HG02870 (cell line): ENCODE data around the gene PTPRCAP.
"Not testable (repeated sequence)": the region's sequence is repeated elsewhere in the genome, so short reads cannot be mapped to it uniquely, and the experiment has no call there.

ENCODE experiments used
- ATAC-seq: cut with Tn5 transposase; IDR thresholded peaks from one replicate; pipeline ENCODE4 v1.9.1; 2021; ENCODE audit warnings: mild to moderate bottlenecking, moderate library complexity; ENCODE audit not compliant: unreplicated experiment

Gene PTPRCAP

GRCh38 chr11:67410984-67411784 lies 26.3 kb downstream of the PTPRCAP start:
- ATAC-seq, result no peak

DNA sequence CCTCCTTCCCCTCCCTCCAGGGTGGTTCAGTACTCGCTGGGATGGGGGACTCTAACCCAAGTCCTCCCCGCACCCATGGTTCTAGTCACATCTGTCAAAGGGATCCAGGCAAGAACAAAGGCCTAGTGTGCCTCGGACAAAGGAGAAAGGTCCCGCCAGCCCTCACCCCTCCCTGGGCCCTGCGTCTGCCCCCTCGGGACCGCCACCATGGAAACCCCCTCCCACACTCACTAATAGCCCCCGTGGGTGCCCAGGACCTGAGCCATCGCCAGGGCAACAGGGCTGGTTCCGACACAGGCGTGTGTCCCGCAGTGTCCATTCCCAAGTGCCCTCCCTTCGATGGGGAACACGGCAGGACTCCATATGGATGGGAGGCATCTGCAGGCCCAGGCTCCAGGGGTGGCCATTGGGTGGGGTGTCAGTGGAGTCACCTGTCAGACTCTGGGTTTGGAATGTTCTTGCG lies 27.1 kb downstream of the PTPRCAP start:
- no peak for ATAC-seq

- no peak for ATAC-seq
Observed at GRCh38 chr11:67409781-67410368, 27.6 kb downstream of the PTPRCAP start.

DNA sequence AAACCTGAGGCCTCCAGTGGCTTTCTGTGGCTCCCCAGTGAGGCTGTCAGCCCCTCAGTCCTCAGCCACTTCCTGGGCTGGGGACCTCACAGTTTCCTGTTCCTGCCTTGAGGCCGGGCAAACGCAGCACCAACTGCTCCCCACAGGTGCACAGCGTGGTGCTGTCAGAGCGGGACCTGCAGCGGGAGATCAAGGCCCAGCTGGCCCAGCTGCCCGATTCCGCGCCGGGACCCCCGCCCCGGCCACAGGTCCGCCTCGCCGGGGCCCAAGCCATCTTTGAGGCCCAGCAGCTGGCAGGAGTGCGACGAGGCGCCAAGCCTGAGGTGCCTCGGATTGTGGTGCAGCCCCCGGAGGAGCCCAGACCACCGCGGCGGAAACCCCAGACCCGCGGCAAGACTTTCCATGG lies 28.2 kb downstream of the PTPRCAP start:
- peak; percentile 37 for ATAC-seq

- no peak for ATAC-seq
Observed at GRCh38 chr11:67408437-67409200, 28.9 kb downstream of the PTPRCAP start.

- ATAC-seq, result no peak
Observed at GRCh38 chr11:67407688-67408163, 29.8 kb downstream of the PTPRCAP start.

DNA sequence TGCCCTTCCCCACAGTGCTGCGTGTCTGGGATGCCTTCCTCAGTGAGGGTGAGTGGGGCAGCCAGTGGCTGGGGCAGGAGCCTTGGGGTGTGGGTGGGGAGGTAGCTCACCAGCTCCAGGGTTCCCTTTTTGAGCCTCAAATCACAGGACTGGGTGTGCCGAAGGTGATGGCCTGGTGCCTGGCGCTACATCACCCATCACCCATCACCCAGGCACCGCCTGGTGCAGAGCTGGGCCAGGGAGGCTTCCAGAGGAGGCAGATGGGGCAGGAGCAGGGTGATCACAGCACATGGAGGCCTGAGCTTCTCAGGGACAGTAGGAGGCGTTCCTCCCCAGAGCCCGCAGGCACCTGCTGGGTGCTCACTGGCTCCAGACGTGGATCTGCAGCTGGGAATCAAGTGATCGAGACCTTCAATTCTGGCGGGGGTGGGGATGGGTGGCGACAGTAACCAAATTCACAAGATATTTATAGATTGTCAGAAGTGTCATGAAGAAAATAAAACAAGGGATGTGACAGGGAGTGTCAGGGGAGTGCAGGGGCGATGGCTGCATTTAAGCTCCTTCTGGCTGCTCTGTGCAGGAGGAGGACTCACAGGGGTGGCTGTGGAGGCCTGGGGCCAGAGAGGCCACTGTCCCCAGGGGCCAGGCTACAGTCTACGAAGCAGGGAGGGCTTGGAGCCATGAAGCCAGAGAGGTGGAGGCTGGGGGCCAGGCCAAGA lies 30.4 kb downstream of the PTPRCAP start:
- no peak for ATAC-seq

DNA sequence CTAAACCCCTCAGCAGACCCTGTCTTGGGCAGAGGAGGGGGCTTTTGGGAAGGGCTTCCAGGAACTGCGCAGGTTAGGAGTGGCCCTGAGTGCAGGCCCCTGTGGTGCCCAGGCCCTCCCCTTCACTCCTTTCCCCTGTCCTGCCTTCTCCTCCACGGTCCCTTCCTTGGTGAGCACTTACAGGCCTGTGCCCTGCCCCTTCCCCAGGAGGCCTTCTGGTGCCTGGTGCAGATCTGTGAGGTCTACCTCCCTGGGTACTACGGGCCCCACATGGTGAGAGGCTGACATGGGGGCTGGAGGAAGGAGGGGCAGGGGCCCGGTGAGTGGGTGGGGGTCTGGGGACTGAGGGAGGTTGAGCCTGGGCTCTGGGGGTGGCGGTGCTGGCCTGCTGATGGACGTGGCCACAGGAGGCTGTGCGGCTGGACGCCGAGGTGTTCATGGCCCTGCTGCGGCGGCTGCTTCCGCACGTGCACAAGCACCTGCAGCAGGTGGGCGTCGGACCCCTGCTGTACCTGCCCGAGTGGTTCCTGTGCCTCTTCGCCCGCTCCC lies 31.0 kb downstream of the PTPRCAP start:
- no peak for ATAC-seq

GRCh38 chr11:67405688-67406339 lies 31.7 kb downstream of the PTPRCAP start:
- ATAC-seq, result no peak

GRCh38 chr11:67405196-67405567 lies 32.3 kb downstream of the PTPRCAP start:
- ATAC-seq, result no peak

GRCh38 chr11:67404515-67405195 lies 32.8 kb downstream of the PTPRCAP start:
- ATAC-seq, result no peak

GRCh38 chr11:67403085-67403484 lies 34.4 kb downstream of the PTPRCAP start:
- ATAC-seq, result not testable (repeated sequence)

DNA sequence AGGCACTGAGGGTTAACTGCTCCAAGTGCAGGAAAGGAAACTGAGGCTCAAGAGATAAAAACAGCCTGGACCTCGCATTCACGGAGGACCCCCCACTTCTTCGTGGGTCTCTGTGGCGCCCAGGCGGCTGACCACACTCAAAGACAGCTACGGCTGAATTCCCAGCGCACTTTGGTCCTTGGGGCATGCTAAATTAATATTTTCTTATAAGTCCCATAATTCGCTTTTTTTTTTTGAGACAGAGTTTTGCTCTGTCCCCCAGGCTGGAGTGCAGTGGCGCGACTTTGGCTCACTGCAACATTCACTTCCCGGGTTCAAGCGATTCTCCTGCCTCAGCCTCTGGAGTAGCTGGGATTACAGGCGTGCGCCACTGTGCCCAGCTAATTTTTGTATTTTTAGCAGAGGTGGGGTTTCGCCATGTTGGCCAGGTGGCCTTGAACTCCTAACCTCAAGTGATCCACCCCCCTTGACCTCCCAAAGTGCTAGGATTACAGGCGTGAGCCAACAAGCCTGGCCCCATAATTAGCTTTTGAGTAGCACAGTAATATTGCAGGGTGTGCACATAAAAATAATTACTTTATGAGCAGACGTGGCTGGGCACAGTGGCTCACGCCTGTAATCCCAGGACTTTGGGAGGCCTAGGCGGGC lies 35.2 kb downstream of the PTPRCAP start:
- ATAC-seq, result not testable (repeated sequence)

- ATAC-seq, result peak; percentile 53
Observed at GRCh38 chr11:67401495-67402191, 35.8 kb downstream of the PTPRCAP start, which contains the start of gene PPP1CA. TSS of gene PPP1CA (minus strand) at chr11:67401858. CDS start at chr11:67401782, 76 bp downstream.

DNA sequence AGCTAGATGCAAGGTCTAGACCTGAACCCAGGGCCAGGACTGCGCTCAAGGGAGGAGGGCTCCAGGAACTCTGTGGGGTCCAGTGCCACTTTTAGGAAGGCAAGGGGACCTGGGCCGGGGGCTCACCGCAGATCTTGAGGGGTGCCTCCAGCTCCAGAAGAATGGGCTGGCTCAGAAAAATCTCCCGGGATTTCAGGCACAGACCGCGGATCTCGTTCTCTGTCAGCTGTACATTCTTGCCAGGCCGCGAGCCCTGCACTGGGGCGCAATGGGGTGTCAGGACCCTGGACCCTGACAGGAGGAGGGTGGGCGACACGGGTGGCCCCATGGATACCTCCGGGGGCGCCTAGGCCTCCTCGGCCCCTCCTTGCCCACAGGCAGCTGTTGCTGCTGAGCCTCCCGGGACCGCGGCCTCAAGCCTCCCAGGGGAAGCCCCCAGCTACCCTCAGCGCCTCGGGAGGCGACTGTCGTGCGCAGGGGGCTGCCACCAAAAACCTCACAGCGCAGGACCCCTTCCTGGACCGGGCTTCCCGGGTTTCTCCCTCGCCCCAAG lies 36.5 kb downstream of the PTPRCAP start:
- no peak for ATAC-seq

- no peak for ATAC-seq
Observed at GRCh38 chr11:67400251-67400941, 37.1 kb downstream of the PTPRCAP start.
